GM19463 (cell line): Measurements from ENCODE around the gene MGAT5B.
"Not testable (repeated sequence)": the region's sequence is repeated elsewhere in the genome, so short reads cannot be mapped to it uniquely, and the experiment has no call there.

Experiments
- ATAC-seq: cut with Tn5 transposase; IDR thresholded peaks from one replicate; pipeline ENCODE4 v1.9.1; 2021; ENCODE audit warnings: mild to moderate bottlenecking, moderate library complexity; ENCODE audit not compliant: unreplicated experiment

Gene MGAT5B

GRCh38 chr17:76948301-76948700 is 80.1 kb downstream of the MGAT5B start:
- ATAC-seq = no peak

GRCh38 chr17:76948726-76949342 is 80.6 kb downstream of the MGAT5B start:
- no peak for ATAC-seq

GRCh38 chr17:76949913-76950695 is 81.9 kb downstream of the MGAT5B start:
- no peak for ATAC-seq

DNA sequence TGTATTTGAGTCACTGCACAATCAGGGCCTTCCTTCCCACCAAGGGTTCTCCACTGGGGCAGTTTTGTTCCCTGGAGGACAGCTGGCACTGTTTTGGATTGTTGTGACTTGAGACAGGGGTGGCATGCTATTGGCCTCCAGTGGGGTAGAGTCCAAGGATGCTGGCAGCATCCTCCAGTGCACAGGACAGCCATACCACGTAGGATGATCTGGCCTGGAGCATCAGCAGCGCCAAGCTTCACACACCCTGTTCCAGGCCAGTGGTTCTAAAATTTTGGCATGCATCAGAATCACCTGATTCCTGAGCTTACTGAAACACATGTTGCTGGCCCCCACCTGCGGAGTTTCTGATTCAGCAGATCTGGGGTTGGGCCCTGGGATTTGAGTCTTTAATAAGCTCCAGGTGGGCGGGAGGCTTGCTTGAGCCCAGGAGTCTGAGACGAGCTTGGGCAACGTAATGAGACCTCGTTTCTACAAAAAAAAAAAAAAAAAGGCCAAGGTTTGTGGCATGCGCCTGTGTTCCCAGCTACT is 83.2 kb downstream of the MGAT5B start:
- no peak for ATAC-seq

GRCh38 chr17:76952402-76952801 is 84.2 kb downstream of the MGAT5B start:
- ATAC-seq = no peak

DNA sequence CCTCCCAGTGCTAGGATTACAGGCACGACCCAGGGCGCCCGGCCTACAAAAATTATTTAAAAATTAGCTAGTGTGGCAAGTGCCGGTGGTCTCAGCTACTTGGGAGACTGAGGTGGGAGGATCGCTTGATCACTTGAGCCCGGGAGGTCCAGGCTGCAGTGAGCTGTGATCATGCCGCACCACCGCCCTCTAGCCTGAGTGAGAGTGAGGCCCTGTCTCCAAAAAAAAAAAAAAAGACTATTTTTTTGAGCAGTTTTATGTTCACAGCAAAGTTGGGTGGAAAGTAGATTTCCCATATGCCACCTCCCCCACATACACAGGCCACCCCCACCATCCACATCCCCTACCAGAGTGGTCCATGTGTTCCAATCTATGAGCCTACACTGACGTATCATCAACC is 84.9 kb downstream of the MGAT5B start:
- no peak for ATAC-seq

GRCh38 chr17:76953946-76954345 is 85.7 kb downstream of the MGAT5B start:
- no peak for ATAC-seq

- ATAC-seq = no peak
These were observed 87.0 kb downstream of the MGAT5B start for GRCh38 chr17:76955191-76955590.

DNA sequence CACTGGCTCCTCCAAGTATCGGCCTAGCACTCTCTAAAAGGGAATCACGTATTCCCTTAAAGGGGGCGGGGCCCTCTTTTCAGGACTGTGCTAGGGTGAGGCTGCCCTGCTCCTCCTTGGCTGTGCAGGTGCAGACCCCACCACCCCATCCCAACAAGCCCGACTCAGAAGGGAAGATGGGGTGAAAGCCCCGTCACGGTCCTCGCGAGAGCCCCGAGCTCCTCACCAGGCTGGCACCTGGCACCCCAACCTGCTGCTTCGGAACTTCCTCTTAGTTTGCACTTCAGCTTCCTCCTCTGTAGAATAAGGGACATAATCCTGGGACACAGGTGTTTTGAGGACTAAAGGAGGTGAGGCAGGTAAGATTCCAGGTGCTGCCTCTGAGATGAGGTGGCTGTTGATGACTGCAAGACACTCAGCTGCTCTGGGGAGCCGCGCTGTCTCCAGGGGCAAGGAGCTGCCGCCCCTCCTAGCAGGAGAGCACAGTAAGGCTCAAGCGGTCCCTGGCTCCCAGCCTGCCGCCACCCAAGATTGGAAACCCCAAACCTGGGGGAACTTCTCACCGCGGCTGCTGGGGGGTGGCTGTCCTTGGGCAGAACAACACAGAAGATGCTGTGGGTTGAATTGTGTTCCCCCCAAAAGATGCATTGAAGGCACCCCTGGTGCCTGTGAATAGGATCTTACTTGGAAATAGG is 88.8 kb downstream of the MGAT5B start:
- ATAC-seq = no peak

DNA sequence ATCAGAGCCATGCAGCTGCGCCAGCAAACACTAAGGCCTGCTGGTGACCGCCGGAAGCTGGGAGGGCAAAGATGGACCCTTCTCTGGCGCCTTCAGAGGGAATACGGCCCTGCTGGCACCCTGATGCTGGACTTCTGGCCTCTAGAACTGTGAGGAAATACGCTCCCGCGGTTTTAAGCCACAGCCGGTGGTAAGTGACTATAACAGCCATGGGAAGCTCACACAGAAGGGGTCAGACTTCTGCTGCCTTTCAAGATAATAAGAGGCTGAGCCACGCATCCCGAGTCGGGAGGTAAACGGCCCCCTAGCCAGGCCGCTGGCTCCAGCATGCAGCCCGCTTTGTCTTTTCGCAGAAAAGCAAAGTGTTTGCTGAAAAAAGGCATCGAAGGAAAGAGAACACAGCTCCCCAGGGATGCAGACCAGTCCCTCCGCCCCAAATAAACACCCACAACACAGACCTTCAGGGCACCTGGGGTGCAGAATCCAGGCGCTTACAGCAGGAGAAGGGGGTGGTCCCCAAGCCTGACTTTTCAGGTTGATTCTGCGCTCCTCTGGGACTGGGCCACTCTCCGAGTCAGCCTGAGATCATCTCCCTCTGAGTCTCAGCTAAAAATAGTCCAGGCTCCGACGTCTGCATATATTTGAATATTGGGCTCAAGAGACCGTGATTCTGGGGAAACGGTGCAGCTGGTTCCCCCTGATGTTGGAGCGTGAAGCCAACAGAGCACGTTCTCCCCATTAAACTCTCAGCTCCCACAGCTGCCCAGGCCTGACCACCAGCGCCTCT is 89.7 kb downstream of the MGAT5B start:
- no peak for ATAC-seq

- no peak for ATAC-seq
These were observed 90.8 kb downstream of the MGAT5B start for GRCh38 chr17:76958974-76959373.

- ATAC-seq = no peak
These were observed 93.7 kb downstream of the MGAT5B start for GRCh38 chr17:76961869-76962268.

DNA sequence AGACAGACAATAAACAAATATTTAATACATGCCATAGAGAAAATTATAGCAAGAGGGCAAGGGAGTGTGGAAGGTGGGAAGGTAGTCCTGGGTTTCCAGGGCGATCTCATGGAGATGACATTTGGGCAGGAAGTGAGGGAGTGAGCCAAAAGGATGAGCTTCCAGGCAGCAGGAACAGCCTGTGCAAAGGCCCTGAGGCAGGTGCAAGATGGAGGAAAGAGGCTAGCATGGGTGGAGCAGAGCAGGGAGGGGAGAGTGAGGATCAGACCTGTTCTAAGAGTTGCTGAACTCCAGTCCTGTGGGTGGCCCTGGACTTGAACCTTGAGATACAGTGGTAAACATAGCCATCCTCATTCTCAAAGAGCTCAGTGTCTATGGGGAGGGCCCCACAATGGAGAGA is 94.7 kb downstream of the MGAT5B start:
- ATAC-seq = no peak

DNA sequence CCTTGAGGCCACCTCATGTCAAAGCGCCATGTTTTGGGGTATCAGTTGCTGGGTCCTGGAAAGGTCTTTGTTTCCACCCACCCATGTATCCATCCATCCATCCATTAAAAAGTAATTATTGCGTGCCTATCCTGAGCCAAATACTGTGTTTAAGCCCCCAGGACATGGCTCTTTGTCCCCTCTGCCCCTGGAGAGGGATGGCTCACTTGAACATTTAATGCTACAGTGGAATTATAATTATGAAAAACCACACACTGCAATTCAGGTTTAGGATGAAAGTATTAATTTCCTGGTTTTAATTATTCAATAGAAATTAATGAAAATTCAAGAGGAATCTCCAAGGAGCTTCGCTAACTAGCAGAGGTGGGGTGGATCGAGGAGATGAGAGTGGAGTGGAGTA is 97.8 kb downstream of the MGAT5B start:
- ATAC-seq = no peak

DNA sequence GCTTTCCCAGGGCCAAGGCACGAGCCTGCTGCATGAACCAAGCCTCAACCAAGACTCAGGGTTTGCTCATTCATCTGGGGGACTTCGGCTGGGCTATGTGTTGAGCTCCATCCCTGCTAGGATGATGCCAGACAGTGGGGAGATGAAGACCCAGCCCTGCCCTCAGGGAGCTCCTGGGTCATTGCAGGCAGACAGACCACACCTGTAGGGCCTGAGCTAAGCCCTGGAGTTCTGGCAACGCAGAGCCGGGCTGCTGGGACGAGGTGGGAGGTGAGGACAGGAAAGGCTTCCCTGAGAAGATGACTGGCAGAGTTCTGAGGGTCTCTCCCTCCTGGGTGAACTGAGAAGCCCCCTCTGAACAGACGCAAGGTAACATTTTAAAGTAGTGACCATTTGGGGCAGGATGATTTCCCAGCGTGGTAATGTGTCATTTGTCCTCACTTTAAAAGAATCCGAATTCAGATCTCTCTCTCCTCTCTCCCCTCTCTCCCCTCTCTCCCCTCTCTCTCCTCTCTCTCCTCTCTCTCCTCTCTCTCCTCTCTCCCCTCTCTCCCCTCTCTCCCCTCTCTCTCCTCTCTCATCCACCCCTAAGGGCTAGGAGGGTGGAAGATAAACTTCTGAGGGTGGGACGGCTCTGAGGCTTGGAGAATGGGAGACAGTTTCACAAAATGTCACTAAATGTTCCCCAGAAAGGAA is 98.4 kb downstream of the MGAT5B start:
- no peak for ATAC-seq

DNA sequence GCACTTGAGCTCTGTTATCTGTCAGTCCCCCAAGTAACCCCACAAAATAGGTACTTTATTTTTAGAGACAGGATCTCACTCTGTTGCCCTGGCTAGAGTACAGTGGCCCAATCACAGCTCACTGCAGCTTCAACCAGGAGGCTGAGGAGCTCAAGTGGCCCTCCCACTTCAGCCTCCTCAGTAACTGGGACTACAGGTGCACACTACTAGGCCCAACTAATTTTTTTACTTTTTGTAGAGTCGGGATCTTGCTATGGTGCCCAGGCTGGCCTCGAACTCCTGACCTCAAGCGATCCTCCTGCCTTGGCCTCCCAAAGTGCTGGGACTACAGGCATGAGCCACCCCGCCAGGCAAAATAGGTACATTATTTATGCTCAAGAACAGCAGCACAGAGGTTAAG is 99.6 kb downstream of the MGAT5B start:
- no peak for ATAC-seq

DNA sequence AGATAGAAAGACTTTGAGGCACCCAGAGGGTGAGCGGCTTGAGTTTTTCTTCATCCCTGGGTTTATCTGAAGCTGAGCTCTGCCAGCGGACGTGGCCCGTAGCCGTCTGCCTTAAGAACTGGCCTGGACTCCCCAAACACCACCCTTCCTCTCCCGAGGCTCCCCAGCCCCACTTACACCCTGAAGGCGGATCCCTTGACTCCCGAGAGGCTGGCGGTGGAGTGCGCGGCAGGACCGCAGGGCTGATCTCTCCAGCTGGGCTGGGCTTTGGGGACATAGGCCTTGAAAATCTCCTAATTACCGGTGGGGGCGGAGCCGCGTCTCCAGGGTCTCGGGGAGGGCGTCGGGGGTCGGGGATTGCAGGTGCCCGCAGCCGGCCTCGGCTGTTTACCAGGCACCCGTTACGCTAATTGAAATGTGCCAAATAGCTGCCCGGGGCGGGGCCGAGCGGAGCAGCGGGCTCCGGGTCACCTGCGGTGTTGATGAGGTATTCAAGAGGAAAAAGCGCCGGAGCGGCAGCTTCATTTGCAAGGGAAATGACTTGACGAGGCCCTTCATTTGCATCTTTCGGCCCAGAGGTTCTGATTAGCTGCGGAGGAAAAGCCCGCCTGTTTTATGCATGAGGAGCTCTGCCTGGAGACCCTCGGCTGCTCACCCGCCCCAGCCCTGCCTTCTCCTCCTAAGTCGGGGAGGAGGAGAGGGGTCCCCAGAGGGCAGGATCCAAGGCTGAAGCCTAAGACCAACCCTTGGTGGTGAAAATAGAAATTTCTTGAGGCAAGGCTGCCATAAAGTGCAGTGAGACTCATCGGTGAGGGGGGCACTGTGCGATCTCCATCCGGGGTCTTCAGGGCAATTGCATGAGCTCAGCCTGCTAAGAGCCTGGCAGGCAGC is 100.7 kb downstream of the MGAT5B start:
- no peak for ATAC-seq

GRCh38 chr17:76969598-76970172 is 101.5 kb downstream of the MGAT5B start:
- ATAC-seq = no peak

- not testable (repeated sequence) for ATAC-seq
These were observed 102.0 kb downstream of the MGAT5B start for GRCh38 chr17:76970228-76970627.
